GM18868 (cell line): ENCODE data around the gene EHF.

ENCODE experiments used
- ATAC-seq: cut with Tn5 transposase; IDR thresholded peaks from one replicate; pipeline ENCODE4 v1.9.1; 2021; ENCODE audit warnings: mild to moderate bottlenecking, moderate library complexity; ENCODE audit not compliant: unreplicated experiment

The EHF gene

GRCh38 chr11:34643311-34643710 is 22.4 kb downstream of the EHF start:
- ATAC-seq, result no peak

GRCh38 chr11:34643846-34644245 is 23.0 kb downstream of the EHF start:
- no peak for ATAC-seq

- ATAC-seq, result no peak
These were observed 23.9 kb downstream of the EHF start for GRCh38 chr11:34644669-34645406.

GRCh38 chr11:34646431-34646830 is 25.5 kb downstream of the EHF start:
- ATAC-seq, result no peak

- no peak for ATAC-seq
These were observed 26.2 kb downstream of the EHF start for GRCh38 chr11:34647131-34647530.

- no peak for ATAC-seq
These were observed 26.6 kb downstream of the EHF start for GRCh38 chr11:34647532-34647931.

- no peak for ATAC-seq
These were observed 27.1 kb downstream of the EHF start for GRCh38 chr11:34648036-34648435.

- ATAC-seq, result no peak
These were observed 28.7 kb downstream of the EHF start for GRCh38 chr11:34649597-34649996.

GRCh38 chr11:34650528-34650927 is 29.6 kb downstream of the EHF start:
- peak; percentile 90 for ATAC-seq

GRCh38 chr11:34651551-34651950 is 30.7 kb downstream of the EHF start:
- ATAC-seq, result no peak

- ATAC-seq, result peak; percentile 16
These were observed 31.5 kb downstream of the EHF start for GRCh38 chr11:34652191-34652973.

GRCh38 chr11:34653031-34653430 is 32.1 kb downstream of the EHF start:
- ATAC-seq, result no peak

GRCh38 chr11:34653851-34654482 is 33.1 kb downstream of the EHF start:
- ATAC-seq, result no peak

GRCh38 chr11:34654483-34655334 is 33.8 kb downstream of the EHF start:
- no peak for ATAC-seq

- ATAC-seq, result no peak
These were observed 34.6 kb downstream of the EHF start for GRCh38 chr11:34655335-34656008.

GRCh38 chr11:34656062-34656720 is 35.3 kb downstream of the EHF start:
- no peak for ATAC-seq

- no peak for ATAC-seq
These were observed 37.5 kb downstream of the EHF start for GRCh38 chr11:34658071-34659015.

- no peak for ATAC-seq
These were observed 38.3 kb downstream of the EHF start for GRCh38 chr11:34659096-34659733.
